ENCODE measurements around the gene ABHD14A.

DNA sequence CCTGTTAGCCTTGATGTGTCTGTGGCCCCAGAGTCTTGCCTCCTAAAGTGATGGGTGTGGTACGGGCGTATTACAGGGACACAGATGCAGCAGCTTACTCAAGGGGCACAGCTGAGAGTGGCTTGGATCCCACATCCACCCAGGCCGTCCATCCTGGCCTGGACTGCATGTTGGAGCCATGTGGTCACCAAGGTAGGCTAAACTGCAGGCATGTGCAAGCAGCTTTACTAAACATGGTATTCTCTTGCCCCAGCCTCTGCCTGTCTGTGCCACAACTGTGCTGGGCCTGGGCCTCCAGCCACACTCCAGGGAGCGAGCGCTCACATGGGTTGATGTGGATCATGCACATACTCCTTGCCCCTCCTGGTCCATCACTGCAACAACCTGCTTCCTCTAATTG is 25.7 kb upstream of the ABHD14A start:
- TF ChIP-seq, protein P1, sequence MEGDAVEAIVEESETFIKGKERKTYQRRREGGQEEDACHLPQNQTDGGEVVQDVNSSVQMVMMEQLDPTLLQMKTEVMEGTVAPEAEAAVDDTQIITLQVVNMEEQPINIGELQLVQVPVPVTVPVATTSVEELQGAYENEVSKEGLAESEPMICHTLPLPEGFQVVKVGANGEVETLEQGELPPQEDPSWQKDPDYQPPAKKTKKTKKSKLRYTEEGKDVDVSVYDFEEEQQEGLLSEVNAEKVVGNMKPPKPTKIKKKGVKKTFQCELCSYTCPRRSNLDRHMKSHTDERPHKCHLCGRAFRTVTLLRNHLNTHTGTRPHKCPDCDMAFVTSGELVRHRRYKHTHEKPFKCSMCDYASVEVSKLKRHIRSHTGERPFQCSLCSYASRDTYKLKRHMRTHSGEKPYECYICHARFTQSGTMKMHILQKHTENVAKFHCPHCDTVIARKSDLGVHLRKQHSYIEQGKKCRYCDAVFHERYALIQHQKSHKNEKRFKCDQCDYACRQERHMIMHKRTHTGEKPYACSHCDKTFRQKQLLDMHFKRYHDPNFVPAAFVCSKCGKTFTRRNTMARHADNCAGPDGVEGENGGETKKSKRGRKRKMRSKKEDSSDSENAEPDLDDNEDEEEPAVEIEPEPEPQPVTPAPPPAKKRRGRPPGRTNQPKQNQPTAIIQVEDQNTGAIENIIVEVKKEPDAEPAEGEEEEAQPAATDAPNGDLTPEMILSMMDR (conservative IDR thresholded peaks at IDR 0.05 in 1 of 2, IDR thresholded peaks at IDR 0.05 in 1 of 2; ENCODE audit: extremely low read depth in 1 of 2, insufficient read depth in 1 of 2, low read depth in 1 of 2, low read length in 2 of 2), result no peak
- TF ChIP-seq EZH2 (IDR thresholded peaks at IDR 0.05; ENCODE audit: borderline replicate concordance, low read length), result no peak

Data from mammary epithelial cell (primary cell).